A549 (cell line): ENCODE measurements around the gene SLC19A1. TPM values are rescaled to one million over a fixed set of nuclear protein-coding genes. Genes with fewer than 3 reads are reported as not detected.

ENCODE experiments used
- ATAC-seq, 2 experiments: fragments of 200-7000 bp in 1 of 2; fragments of >200 bp in 1 of 2; cut with Nextera tagmentation in 1 of 2; cut with Tn5 transposase in 1 of 2; 3 replicates each; pipeline versions ENCODE4 v1.8.0 to v1.9.1; 2018 to 2020; ENCODE audit warnings: mild to moderate bottlenecking in 1 of 2, moderate library complexity in 1 of 2
- CTCF ChIA-PET: fragments of 300-600 bp; sonication (Branson Sonifier 250); formaldehyde crosslinking; extraction: SDS; loops from one replicate; lab custom pipeline; 2021; ENCODE audit warnings: antibody characterized with exemption, inconsistent platforms; lab: Yijun Ruan, JAX
- POLR2A ChIA-PET: fragments of 350-600 bp; formaldehyde crosslinking; extraction: SDS; loops from one replicate; lab custom pipeline; 2021; ENCODE audit warnings: antibody characterized with exemption, inconsistent platforms; lab: Yijun Ruan, JAX
- DNase-seq, 2 experiments: peaks; one replicate each; pipeline versions ENCODE4 v3.0.0 to v3.0.0-alpha.2; 2011 to 2016; ENCODE audit warnings: low read depth in 1 of 2, low spot score in 1 of 2
- FAIRE-seq: peaks from 2 replicates; lab custom pipeline; 2011; peaks lifted over from hg19 to GRCh38; lab: Jason Lieb, UNC
- H3K27ac ChIP-seq, 2 experiments: fragments of >200 bp; sonication (Bioruptor Twin); formaldehyde crosslinking; 3 replicates each; pipeline ENCODE4 v1.5.1; 2016 to 2017
- H3K4me1 ChIP-seq: fragments of >200 bp; sonication (Bioruptor Twin); formaldehyde crosslinking; 3 replicates; pipeline ENCODE4 v1.6.1; 2016
- H3K4me2 ChIP-seq: fragments of >200 bp; sonication (Bioruptor Twin); formaldehyde crosslinking; 3 replicates; pipeline ENCODE4 v1.6.1; 2016
- H3K4me3 ChIP-seq: fragments of >200 bp; sonication (Bioruptor Twin); formaldehyde crosslinking; 3 replicates; pipeline ENCODE4 v1.5.1; 2016
- H3K9me3 ChIP-seq: fragments of >200 bp; sonication (Bioruptor Twin); formaldehyde crosslinking; 3 replicates; pipeline ENCODE4 v1.6.1; 2016
- BHLHE40 ChIP-seq: IDR thresholded peaks from 2 replicates; pipeline ENCODE4 v1.6.1; 2012; ENCODE audit warnings: low read depth, low read length, inconsistent platforms
- CHD2 ChIP-seq: fragments of 150-350 bp; IDR thresholded peaks from 2 replicates; pipeline ENCODE4 v1.6.1; 2014; ENCODE audit warnings: low read length; ENCODE audit not compliant: partially characterized antibody
- CHD4 ChIP-seq: fragments of 200-600 bp; sonication (generic); IDR thresholded peaks from 2 replicates; pipeline ENCODE4 v1.6.1; 2016; ENCODE audit warnings: antibody characterized with exemption, mild to moderate bottlenecking, borderline replicate concordance
- FOSB ChIP-seq: fragments of 250-450 bp; sonication (Bioruptor Pico); IDR thresholded peaks from 2 replicates; pipeline ENCODE4 v1.5.0; 2020; ENCODE audit warnings: mild to moderate bottlenecking, moderate library complexity
- HEYL ChIP-seq: fragments of 250-450 bp; sonication (Bioruptor Pico); IDR thresholded peaks from 2 replicates; pipeline ENCODE4 v1.8.0; 2021; ENCODE audit warnings: mild to moderate bottlenecking, moderate library complexity
- POLR2AphosphoS2 ChIP-seq: conservative IDR thresholded peaks from 2 replicates; pipeline ENCODE4 v1.6.1; 2012; ENCODE audit warnings: low read length, improper control_type of control experiment, inconsistent platforms
- RARB ChIP-seq: fragments of 250-450 bp; sonication (Bioruptor Pico); IDR thresholded peaks from 2 replicates; pipeline ENCODE4 v1.8.0; 2021; ENCODE audit warnings: mild to moderate bottlenecking, moderate library complexity
- RNF2 ChIP-seq: fragments of 200-600 bp; sonication (generic); IDR thresholded peaks from 2 replicates; pipeline ENCODE4 v1.6.1; 2016; ENCODE audit warnings: low read depth, mild to moderate bottlenecking, antibody characterized with exemption, moderate library complexity, borderline replicate concordance
- TFCP2L1 ChIP-seq: fragments of 250-450 bp; sonication (Bioruptor Pico); IDR thresholded peaks from 2 replicates; pipeline ENCODE4 v1.5.0; 2021; ENCODE audit warnings: mild to moderate bottlenecking
- ZC3H11A ChIP-seq: fragments of 450-650 bp; IDR thresholded peaks from 2 replicates; pipeline ENCODE4 v1.6.1; 2014; ENCODE audit warnings: antibody characterized with exemption, mild to moderate bottlenecking
- ZNF302 ChIP-seq: fragments of 250-450 bp; sonication (Bioruptor Pico); IDR thresholded peaks from 2 replicates; pipeline ENCODE4 v1.9.0; 2021; ENCODE audit warnings: inconsistent platforms, mild to moderate bottlenecking, moderate library complexity
- WGBS: methylation state at CpG from one replicate; pipeline ENCODE4 v1.1.6; 2017; ENCODE audit errors: missing lambda C conversion rate; 5-methylcytosine and 5-hydroxymethylcytosine counted together
- polyA plus RNA-seq, 4 experiments: library from polyadenylated mRNA; depleted of rRNA in 3 of 4; stranded (reverse); fragments of >200 nt; fragmentation: RNase III in 1 of 4; extraction: RNeasy Plus Mini Kit Qiagen cat#74134 plus additional on column Dnase treatment in 1 of 4; gene quantifications; 2 replicates in 3 of 4; 3 replicates in 1 of 4; pipeline ENCODE4 v1.2.3, GENCODE V29; 2011 to 2017
- TF ChIP-seq, protein P1 (sequence below): fragments of >200 bp; sonication (Bioruptor Twin); formaldehyde crosslinking; IDR thresholded peaks from 3 replicates; pipeline ENCODE4 v1.6.1; 2016
- TF ChIP-seq, protein P2 (sequence below): fragments of 200-600 bp; sonication (generic); IDR thresholded peaks from 2 replicates; pipeline ENCODE4 v1.6.1; 2016; ENCODE audit warnings: antibody characterized with exemption, mild to moderate bottlenecking, moderate library complexity

Gene SLC19A1
- polyA plus RNA-seq, 2 of the 4 experiments (the other 2 are of a cell fraction): 9.8 to 14.0 TPM

DNA sequence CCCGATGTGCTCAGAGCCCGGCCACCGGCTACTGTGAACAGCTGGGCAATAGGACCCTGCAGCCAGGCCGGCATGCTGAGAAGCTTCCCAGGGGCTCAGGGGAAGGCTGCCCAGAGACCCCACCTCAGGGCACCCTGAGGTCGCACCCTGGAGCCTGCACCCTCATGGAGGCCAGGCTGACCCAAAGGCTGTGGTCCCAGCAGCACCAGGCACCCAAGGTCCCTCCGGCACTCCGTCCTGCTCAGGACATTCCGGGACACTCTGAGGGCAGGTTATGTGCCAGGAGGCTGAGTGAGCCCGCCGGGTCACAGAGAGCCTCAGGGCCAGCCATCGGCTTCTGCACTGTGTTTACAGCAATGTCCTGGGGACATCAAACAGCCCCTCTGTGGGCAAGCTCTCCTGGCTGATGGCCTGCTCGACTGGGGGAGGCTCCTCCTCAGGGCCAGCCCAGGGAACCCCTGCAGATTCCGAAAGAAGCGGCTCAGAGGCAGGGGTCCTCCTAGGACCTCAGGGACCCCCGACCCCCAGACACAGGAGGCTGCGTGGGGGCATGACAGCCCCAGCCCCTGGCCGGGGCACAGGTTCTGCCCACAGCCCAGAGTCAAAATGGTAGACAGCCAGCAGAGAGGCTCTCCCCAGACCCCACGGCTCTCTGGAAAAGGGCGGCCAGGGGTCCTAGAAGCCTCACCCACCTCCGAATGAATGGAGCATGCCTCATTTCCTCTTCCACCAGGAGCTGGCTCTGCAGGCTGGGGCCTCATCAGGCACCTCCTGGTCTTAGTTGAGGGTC, 8.2 kb downstream of the SLC19A1 start:
- 77% methylated on average over 3 of the region's 20 CpGs for WGBS
- no peak overlapping the region for H3K4me3 ChIP-seq
- no peak for FAIRE-seq
- TF ChIP-seq RARB: no peak
- no peak for TF ChIP-seq CHD4
- no peak for TF ChIP-seq HEYL
- no peak for TF ChIP-seq BHLHE40
- TF ChIP-seq RNF2: no peak
- TF ChIP-seq, protein P1, sequence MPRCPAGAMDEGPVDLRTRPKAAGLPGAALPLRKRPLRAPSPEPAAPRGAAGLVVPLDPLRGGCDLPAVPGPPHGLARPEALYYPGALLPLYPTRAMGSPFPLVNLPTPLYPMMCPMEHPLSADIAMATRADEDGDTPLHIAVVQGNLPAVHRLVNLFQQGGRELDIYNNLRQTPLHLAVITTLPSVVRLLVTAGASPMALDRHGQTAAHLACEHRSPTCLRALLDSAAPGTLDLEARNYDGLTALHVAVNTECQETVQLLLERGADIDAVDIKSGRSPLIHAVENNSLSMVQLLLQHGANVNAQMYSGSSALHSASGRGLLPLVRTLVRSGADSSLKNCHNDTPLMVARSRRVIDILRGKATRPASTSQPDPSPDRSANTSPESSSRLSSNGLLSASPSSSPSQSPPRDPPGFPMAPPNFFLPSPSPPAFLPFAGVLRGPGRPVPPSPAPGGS: no peak
- no peak for TF ChIP-seq CHD2
- TF ChIP-seq, all 56 proteins: peak for 0
- ChIA-PET POLR2A (no interaction called here), CTCF (no interaction called here)
- Histone ChIP-seq H3K4me2 (no peak overlapping the region), H3K4me1 (no peaks in the 10 kb centered on the region), H3K9me3 (no peaks in the 10 kb centered on the region), H3K27ac (no peak overlapping the region)
- DNase-seq (no peak), ATAC-seq (no peak)

DNA sequence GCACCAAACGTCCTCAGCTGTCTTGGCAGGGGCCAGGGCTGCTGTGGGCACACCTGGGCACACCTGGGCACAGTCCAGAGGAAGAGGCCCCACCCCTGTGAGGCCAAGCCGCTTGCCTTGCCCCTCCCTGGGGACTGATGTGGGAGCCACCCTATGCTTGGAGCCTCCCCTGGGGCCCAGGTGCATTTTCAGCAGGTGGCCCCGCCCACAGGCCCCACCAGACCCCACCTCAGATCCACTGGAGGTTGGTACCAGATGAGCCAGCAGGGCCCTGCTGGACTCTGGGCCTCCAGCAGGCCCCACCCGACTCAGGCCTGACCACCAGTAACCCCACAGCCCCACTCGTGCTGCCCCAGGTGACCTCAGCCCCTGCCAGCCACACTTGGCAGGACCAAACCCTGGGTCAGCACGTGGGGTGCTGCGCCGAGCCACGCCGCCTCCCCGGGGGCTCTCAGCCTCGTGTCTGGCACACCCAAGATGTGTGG, 8.8 kb downstream of the SLC19A1 start:
- ChIA-PET POLR2A (no interaction called here), CTCF (no interaction called here)
- H3K4me3 ChIP-seq: no peak overlapping the region
- ATAC-seq (no peak), FAIRE-seq (no peak), DNase-seq (no peak)
- TF ChIP-seq POLR2AphosphoS2 (no peak), BHLHE40 (no peak), TFCP2L1 (CRISPR knock-in tag) (no peak), ZC3H11A (no peak)
- TF ChIP-seq, protein P2, sequence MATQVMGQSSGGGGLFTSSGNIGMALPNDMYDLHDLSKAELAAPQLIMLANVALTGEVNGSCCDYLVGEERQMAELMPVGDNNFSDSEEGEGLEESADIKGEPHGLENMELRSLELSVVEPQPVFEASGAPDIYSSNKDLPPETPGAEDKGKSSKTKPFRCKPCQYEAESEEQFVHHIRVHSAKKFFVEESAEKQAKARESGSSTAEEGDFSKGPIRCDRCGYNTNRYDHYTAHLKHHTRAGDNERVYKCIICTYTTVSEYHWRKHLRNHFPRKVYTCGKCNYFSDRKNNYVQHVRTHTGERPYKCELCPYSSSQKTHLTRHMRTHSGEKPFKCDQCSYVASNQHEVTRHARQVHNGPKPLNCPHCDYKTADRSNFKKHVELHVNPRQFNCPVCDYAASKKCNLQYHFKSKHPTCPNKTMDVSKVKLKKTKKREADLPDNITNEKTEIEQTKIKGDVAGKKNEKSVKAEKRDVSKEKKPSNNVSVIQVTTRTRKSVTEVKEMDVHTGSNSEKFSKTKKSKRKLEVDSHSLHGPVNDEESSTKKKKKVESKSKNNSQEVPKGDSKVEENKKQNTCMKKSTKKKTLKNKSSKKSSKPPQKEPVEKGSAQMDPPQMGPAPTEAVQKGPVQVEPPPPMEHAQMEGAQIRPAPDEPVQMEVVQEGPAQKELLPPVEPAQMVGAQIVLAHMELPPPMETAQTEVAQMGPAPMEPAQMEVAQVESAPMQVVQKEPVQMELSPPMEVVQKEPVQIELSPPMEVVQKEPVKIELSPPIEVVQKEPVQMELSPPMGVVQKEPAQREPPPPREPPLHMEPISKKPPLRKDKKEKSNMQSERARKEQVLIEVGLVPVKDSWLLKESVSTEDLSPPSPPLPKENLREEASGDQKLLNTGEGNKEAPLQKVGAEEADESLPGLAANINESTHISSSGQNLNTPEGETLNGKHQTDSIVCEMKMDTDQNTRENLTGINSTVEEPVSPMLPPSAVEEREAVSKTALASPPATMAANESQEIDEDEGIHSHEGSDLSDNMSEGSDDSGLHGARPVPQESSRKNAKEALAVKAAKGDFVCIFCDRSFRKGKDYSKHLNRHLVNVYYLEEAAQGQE: no peak
- H3K27ac ChIP-seq: no peak overlapping the region
- H3K9me3 ChIP-seq: no peaks in the 10 kb centered on the region
- H3K4me1 ChIP-seq: no peaks in the 10 kb centered on the region
- WGBS: no CpG with 5 or more reads among the region's 12 CpGs
- H3K4me2 ChIP-seq: no peak overlapping the region

DNA sequence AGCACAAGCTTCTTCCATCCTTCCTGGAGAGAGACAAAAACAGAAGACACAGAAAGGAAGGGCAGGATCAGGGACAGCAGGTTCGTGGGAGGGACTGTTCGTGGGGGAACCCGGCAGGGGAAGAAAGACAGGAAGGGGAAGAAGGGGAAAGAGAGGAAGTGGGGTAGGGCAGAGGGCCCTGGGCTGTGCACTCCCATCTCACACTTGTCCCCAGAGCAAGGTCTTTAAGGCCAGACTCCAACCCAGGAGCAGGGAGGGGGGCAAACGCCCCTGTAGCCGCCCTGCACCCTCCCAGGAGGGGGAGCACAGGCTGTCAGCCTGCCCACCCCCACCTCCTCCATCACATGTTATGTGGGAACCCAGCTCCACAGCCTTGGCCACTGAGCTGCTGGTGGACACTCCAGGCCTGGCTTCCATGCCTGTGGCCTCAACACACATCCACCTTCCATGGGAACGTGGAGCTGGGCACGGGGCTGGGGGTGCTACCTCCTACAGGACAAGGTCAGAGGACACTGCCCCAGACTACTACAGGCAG, 9.3 kb downstream of the SLC19A1 start:
- Histone ChIP-seq H3K4me2 (no peak overlapping the region), H3K27ac (no peak overlapping the region), H3K9me3 (no peaks in the 10 kb centered on the region), H3K4me3 (no peak overlapping the region), H3K4me1 (no peaks in the 10 kb centered on the region)
- ChIA-PET POLR2A (no interaction called here), CTCF (interaction anchor here (1.7 kb wide), 1 partner anchor 16 kb away, joined by 4 read pairs; no protein-coding TSS in a partner anchor)
- TF ChIP-seq CHD2: no peak
- no peak for TF ChIP-seq ZNF302 (CRISPR knock-in tag)
- TF ChIP-seq FOSB: no peak
- no peak for ATAC-seq
- DNase-seq: no peak
- 83% methylated on average over 5 of the region's 7 CpGs for WGBS
- no peak for FAIRE-seq
